GM12891 (cell line): ENCODE results near the gene PLCB1.

Experiments used
- POLR2A ChIP-seq: IDR thresholded peaks from 2 replicates; pipeline ENCODE4 v1.6.1; 2011; ENCODE audit warnings: low read depth, low read length, control low read depth
- POLR2AphosphoS5 ChIP-seq: IDR thresholded peaks from 2 replicates; pipeline ENCODE4 v1.6.1; 2011; ENCODE audit warnings: low read depth, low read length, control low read depth
- SPI1 ChIP-seq: IDR thresholded peaks from 2 replicates; pipeline ENCODE4 v1.6.1; 2011; ENCODE audit warnings: low read depth, low read length, control low read depth
- TAF1 ChIP-seq: IDR thresholded peaks from 2 replicates; pipeline ENCODE4 v1.6.1; 2011; ENCODE audit warnings: low read depth, low read length, control low read depth

DNA sequence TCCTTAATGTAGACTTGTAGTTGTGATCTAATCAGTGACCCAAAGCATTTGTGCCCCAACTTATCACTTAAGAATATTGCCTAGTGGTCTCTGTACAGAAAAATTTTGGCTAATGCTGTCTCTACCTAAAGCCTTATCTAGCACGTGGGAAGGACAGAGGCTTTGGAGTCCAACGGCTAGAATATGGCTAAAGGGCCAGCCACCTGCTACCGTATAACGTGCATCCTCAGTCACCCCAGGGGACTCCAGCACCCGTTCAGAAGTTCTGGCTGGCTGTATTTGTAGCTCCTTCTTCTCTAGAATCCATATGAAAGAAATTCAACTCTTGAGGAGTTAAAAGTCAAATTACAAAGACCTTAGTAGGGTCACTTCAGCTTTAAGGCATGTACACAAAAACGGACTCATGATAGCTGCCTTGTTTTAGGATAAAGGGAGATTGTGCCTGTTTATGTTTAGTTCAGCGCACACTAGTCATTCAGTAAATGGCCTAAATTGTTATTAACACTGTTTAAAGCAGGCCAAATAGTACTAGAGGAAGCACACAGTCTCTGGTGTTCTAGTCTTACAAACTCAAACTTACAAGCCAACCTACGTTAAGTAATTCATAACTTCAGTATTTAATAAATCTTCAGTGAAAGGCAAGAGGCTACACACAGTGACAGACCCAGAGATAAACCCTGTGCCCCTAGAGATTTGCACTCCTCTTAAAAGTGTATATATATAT is 529.3 kb downstream of the PLCB1 start:
- TF ChIP-seq POLR2A (no peak), TAF1 (no peak), POLR2AphosphoS5 (no peak), SPI1 (no peak)
